Activated T-helper 1 cell treated with anti-CD3 and anti-CD28 coated beads, Interleukin-2, amount 50 U/mL, for 16 hours (primary cell): Measurements from ENCODE around the gene MZB1.
"Not testable (repeated sequence)": the region's sequence is repeated elsewhere in the genome, so short reads cannot be mapped to it uniquely, and the experiment has no call there.

Source experiments
- DNase-seq, 2 donors: peaks; one replicate each; pipeline ENCODE4 v3.0.0-alpha.2; 2020; ENCODE audit warnings: low read depth in 1 of 2, low spot score in 1 of 2

The MZB1 gene

GRCh38 chr5:139410993-139411828, 21.5 kb upstream of the MZB1 start:
- DNase-seq, result no peak

GRCh38 chr5:139410121-139410992, 20.6 kb upstream of the MZB1 start:
- DNase-seq, result no peak

- DNase-seq, result not testable (repeated sequence)
Observed at GRCh38 chr5:139409116-139409515, 19.4 kb upstream of the MZB1 start.

DNA sequence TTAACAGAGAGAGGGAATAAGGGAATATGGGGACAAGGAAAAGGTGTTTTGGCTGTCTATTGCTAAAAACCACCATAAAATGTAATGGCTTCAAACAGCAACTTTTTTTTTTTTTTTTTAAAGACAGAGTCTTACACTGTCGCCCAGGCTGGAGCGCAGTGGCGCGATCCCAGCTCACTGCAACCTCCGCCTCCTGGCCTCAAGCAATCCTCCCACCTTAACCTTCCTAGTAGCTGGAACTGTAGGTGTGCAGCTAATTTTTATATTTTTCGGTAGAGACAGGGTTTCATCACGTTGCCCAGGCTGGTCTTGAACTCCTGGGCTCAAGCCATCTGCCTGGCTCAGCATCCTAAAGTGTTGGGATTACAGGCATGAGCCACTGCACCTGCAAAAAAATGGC, 18.5 kb upstream of the MZB1 start:
- no peak for DNase-seq

DNA sequence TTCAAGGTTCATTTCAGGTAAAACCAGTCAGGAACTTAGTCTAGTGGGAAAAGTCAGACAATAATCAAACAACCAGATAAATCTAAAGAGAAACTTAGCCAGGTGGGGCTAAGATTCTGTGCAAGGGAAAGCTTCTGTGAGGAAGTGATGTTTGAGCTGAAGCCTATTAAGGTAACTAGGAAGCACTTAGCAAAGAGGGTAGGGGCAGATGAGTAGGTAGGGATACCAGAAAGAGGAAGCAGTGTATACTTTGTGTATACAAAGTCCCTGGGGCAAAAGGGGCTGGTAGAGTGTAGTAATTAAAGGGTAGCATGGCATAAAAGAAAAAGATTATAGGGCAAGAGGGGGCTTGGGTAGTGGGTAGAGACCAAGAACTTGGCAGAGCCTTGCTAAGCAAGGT, 17.8 kb upstream of the MZB1 start:
- no peak for DNase-seq

- no peak for DNase-seq
Observed at GRCh38 chr5:139406963-139407362, 17.2 kb upstream of the MZB1 start.

- DNase-seq, result no peak
Observed at GRCh38 chr5:139404484-139404840, 14.7 kb upstream of the MZB1 start.

DNA sequence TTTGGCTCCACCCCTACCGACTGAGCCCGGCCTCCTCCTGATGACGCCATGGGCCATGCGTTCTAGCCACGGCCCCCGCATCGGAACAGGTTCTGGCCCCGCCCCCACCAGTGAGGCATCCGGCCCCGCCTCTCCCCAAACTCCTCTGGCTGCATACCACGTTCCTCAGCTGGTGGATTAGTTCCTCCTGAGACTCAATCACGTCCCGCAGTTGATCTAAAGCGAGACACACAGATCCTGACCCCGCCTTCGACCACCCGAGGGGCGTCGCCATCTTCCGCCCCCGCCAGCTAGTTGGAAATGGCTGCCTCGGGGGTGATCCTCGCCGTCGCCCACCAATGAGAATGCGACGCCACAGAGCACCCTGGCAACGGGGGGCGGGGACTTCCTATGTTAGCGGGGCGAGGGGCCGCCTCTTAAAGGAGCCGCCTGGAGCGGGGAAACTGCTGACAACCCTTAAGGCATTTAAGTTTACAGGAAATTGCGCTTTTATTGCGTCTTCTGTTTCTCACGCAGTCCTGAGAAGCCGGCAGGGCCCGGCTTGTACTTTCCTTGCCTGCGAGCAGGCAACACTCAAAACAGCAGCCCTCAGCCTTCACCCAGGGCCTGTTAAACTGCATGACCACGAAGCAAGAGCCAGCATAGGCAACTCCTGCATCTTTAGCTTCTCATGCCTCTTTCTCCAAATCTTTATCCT, 14.2 kb upstream of the MZB1 start, which contains the start of gene SPATA24:
SPATA24 (minus strand) TSS at position 303 of the 697 bp plus-strand sequence; CDS start at position 274, 29 bp downstream.
- peak; percentile 95 to 96 for DNase-seq

DNA sequence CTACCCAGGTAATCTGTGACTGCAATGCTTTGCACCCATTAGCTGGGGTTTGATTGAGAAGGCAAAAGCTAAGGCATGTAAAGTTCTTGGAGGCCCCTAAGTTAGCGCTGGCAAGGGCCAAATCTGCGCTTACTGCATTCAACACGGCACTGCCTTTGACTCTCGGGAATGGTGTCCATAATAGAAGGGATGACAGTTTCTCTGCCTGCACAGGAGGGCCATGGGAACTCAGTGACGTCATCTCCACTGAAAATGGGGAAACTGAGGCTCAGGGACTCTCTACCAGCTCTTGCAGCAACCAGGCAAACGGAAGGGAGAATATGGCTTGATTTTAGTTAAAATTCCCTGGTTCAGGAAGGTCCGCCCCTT, 13.7 kb upstream of the MZB1 start:
- DNase-seq, result no peak

- DNase-seq, result no peak
Observed at GRCh38 chr5:139402561-139403158, 12.9 kb upstream of the MZB1 start.

DNA sequence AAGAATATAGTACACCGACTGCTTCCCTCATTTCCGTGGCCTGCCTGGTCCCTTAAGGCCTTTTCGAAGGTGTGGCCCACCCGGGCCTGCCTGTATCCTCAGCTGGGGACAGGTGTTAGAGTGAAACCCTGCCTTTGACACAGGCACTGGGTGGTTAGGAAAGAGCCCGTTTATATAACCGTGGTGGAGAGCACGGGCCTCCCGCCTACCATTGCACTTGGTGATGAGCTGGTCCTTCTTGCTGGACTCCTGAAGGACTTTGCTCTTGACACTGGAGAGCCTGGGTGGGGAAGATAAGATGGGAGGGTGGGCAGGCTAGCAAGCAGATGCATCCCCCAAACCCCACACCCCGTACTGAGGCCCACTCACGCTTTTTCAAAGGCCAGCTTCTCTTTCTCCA, 11.8 kb upstream of the MZB1 start:
- no peak for DNase-seq

- DNase-seq, result no peak
Observed at GRCh38 chr5:139399501-139400121, 9.9 kb upstream of the MZB1 start.

DNA sequence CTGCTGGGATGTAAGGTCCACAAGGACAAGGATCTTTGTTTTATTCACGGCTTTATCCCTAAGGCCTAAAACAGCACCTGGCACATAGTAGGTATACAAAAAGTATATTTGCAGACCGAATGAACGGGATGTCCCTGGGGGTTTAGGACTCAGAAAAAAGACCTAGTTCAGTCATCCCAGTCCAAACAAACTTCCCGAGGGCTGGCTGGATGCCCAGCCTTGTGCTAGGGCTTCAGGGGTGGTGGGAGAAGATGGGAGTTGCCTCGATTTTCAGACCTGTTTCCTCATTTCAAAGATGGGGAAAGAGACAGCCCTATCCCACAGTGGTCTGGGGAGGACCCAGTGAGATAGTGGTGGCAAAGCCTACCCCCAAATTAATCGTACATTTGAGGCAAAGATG, 8.2 kb upstream of the MZB1 start:
- no peak for DNase-seq

DNA sequence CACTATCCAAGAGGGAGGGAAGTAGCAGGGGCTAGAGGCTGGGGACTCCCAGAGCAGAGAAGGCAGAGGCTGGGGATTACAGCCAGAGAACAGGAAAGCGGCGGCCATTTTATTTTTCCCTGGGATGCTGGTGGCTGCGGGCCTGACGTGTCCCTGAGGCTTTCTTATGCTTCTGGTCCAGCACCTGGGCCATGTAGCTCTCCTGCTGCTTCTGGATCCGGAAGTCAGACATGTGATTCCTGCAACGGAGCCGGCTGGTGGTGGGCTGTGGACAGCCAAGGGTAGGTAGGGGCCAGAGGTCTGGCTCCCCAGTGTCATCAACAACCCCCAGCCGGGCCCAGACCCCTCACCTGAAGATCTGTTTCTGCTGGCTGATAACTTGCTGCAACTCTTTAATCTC, 7.0 kb upstream of the MZB1 start:
- DNase-seq, result no peak

DNA sequence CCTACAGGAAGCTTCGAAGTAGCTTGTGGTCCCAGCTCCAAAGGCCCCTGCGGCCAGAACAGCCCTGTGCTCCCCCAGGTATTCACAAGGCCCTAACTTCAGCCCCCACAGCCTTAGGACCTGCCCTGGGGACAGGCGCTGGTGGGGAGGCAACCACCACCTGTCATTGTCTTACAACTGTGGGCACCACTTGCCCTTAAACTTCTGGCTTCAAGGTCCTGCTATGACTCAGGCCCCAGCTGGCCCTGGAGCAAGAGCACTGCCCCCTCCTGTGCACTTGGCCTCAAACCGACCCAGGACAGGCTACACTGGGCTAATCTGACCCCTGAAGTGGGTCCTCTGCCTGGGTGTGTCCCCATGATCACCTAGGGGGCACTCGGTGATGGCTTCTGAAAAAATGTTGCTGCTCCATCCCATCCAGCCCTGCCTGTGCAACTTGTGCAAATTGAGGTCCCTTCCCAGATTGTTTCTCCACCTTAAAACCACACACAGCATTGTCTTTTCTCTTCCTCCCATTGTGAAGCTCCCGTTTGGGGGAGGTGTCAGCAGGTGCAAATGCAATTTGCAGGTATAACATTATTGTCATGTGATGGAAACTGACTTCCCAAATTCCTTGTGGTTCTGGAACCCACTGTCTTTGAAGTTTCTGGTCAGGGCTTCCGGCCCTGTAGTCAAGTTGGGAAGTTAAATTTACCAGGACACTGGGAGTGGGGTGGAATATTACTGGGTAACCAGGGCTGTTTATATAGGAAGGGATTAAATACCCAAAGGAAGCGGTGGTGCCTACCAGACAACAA, 6.3 kb upstream of the MZB1 start:
- DNase-seq, result no peak

DNA sequence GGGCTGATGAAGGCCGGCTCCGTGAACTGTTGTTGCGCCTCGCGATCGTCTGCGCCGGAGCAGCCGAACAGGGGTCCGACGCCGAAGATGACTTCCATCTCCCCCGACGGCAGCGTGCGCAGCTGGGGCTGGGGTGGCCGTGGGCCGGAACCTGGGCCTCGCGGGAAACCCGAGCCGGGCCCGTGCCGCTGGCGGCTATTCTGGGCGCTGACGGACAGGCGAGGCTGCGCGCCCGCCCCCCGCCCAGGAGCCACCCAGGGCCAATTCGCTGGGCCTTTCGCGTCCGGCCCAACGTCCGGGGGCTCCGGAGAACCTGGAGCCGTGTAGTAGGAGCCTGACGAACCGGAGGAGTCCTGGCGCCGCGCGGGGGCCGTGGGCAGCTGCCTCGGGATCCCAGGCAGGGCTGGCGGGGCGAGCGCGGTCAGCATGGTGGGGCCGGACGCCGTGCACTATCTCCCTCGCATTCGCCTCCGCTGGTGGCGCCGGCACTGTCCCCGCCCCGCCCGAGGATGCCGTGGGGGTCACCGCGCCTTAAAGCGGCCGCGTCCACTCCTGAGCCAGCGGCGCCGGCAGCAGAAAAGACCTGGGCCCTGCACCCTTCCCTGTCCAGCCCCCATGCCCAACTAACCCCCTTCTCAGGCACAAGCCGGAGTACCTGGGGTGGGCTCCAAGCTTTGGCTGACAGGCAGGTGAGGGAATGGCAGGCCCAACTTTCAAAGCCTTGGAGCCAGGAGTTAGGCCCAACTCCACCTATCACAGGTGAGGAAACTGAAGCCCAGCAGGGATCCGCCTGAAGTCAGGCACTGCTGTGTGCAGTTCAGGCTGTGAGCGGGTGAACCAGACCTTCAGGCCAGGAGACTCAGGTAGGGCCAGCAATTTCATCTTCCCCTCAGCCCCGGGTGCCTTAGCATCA, 5.2 kb upstream of the MZB1 start, which contains the start of gene PROB1:
PROB1 (minus strand) TSS at position 451 of the 913 bp plus-strand sequence; CDS start at position 428, 23 bp downstream.
- no peak for DNase-seq

DNA sequence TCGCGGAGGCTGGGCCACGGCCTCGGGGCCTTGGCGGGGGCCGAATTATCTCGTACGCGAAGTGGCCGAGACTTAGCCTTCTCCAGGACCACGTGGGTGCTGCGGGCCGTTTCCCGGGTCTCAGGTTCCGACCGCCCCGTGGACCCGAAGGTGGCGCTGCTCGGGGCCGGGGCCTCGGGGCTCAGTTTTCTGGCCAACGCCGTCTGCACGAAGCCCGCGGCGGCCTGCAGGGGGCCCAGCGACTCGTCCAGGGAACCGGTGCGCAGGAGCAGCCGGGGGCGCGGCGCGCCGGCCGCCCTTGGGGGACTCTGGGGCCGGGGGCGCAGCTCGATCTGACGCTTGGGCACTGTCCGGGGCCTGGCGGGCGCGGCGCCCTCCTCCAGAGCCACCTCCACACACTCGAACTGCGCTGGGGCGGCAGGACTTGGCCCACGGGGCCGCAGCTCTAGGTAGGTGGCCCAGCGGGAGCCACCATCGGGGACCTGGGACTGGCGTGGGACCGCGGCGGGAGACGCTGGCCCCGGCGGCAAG, 4.5 kb upstream of the MZB1 start:
- DNase-seq, result peak in 1 of 2 donors; percentile 59

DNA sequence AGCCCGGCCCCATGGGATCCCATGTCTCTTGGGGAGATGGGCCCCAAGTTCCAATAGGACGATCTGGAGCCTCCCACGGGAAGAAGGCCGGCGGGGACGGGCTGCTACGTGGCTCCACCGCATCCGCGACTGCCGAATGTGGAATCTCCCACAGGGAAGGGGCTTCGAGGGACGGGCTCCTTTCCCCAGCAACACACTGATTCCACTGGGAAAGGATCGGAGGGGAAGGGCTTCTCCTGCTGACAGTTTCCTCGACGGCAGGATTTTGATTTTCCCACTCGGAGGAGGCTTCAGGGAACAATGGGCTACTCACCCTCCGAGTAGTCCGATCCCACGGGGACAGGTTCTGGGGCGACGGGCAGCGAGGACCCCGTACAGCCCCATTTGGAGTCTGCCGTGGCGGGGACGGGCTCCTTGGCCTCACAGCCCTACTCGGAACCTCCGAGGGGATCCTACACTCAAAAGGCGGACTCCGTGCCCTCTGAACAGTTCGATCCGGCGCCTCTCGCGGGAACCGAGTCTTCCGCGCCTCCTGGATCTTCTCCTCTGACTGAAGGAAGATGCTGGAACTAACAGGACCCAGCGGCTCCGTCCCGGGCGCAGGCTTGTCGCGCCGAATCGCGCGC, 3.9 kb upstream of the MZB1 start:
- no peak for DNase-seq
